Measurements from ENCODE around the gene CNFN.
"Not testable (repeated sequence)": the region's sequence is repeated elsewhere in the genome, so short reads cannot be mapped to it uniquely, and the experiment has no call there.

Gene CNFN

DNA sequence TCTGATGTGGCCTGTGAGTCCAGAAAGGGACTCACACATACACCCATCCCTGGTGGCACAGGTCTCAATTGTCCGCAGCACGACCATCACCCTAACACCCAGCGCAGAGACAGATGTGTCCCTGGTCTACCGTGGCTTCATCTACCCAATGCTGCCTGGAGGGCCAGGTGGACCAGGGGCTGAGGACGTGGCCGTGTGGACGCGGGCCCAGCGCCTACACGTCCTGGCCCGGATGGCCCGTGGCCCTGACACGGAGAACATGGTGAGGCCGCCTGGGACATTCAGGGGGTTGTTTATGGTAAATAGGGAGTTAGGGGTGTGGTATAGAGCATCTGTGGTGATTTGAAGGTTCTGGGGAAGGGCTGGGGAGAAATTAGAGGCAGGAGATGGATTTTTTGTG is 41.9 kb downstream of the CNFN start:
- DNase-seq = no peak

DNA sequence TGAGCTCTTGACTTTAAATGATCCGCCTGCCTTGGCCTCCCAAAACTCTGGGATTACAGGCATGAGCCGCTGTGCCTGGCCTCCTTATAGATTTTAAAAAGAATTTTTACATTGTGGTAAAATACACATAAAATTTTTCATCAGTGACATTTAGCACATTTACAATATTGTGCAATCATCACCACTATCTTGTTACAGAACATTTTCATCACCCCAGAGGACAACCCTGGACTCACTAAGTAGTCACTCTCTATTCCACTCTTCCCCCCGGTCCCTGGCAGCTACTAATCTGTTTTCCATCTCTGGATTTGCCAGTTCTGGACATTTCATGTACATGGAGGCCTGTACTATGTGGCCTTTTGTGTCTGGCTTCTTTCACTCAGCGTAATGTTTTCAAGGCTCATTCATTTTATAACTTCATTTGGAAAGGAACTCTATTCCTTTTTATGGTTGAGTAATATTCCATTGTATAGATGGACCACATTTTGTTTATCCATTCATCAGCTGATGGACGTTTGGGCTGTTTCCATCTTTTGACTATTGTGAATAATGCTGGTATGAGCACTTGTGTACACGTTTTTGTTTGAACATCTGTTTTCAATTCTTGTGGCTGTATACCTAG is 44.8 kb downstream of the CNFN start:
- DNase-seq = no peak

DNA sequence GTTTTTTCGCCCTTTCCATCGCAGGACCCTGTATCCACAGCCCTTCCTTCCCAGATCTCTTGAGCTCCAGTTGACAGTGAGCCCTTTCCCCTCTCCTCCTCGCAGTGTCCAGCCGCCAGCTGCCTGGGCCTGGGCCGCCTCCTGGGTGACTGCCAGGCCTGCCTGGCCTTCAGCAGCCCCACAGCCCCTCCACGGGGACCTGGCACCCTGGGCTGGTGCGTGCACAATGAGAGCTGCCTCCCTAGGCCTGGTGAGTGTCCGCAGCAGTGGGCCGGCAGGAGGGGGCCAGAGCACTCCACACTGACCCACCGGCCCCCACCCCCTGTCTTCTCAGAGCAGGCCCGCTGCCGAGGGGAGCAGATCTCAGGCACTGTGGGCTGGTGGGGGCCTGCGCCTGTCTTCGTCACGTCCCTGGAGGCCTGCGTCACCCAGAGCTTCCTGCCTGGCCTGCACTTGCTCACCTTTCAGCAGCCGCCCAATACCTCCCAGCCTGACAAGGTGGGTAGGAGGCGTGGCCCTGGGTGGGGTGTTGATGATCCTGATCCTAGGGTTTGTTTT is 45.7 kb downstream of the CNFN start:
- no peak for DNase-seq

DNA sequence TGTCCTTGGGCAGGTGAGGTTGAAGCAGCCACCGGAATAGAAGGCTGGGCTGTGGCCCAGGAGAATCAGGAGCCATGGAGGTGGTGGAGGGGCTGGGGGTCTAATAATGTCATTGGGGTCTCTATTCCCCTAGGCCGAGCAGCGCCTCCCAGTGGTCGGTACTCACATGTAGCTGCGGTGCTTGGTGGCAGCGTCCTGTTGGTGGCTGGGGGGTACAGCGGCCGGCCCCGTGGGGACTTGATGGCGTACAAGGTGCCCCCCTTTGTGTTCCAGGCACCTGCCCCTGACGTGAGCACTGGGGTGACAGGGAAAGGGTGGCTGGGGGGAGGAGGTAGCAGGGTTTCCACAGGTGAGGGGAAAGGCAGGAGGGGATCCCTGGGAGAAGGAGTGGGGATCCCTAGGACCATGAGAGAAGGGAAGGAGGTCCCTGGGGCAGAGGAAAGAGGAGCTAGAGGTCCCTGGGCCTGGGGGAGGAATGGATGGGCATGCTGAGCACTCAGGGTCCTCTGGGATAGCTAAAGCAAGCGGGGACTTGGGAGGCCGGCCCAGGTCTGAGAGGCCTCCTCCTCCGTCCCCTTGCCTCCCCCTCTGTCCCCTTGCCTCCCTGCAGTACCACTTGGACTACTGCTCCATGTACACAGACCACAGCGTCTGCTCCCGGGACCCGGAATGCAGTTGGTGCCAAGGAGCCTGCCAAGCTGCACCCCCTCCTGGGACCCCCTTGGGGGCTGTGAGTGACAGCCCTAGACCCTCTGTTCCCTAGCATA is 46.6 kb downstream of the CNFN start:
- no peak for DNase-seq

DNA sequence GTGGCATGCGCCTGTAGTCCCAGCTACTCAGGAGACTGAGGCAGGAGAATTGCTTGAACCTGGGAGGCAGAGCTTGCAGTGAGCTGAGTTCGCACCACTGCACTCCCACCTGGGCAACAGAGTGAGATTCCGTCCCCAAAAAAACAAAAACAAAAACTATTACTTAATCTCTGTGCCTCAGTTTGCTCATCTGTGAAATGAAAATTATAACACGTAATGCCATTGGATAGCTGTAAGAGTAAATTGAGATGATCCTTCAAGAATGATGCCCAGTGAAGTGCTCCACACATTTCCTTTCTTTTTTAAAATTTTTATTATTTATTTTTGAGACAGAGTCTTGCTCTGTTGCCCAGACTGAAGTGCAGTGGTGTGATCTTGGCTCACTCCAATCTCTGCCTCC is 50.2 kb downstream of the CNFN start:
- DNase-seq = not testable (repeated sequence)

DNA sequence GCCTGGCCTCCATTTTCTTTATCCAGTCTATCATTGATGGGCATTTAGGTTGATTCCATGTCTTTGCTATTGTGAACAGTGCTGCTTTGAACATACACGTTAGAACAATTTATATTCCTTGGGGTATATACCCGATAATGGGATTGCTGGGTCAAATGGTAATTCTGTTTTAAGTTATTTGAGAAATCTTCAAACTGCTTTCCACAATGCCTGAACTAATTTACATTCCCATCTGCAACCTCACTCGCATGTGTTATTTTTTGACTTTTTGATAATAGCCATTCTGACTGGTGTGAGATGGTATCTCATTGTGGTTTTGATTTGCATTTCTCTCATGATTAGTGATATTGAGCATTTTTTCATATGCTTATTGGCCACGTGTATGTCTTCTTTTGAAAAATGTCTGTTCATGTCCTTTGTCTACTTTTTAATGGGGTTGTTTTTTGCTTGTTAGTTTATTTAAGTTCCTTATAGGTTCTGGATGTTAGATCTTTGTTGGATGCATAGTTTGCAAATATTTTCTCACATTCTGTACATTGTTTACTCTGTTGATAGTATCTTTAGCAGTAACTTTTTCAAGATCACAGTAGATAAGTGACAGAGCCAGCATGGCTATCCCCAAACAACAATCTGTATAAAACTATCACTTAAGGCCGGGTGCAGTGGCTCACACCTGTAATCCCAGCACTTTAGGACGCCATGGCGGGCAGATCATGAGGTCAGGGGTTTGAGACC is 50.8 kb downstream of the CNFN start:
- not testable (repeated sequence) for DNase-seq
